DND-41 (cell line): Measurements from ENCODE around the gene DNM2.

ENCODE experiments used
- ATAC-seq: fragments of 200-7000 bp; cut with Tn5 transposase; 3 replicates; pipeline ENCODE4 v1.9.1; 2021; ENCODE audit warnings: low read depth; ENCODE audit not compliant: insufficient read depth
- DNase-seq: peaks from one replicate; pipeline ENCODE4 v3.0.0-alpha.2; 2020
- H2AFZ ChIP-seq: 2 replicates; pipeline ENCODE4 v1.6.0; 2012; ENCODE audit warnings: low read depth, low read length
- H3K27ac ChIP-seq: 2 replicates; pipeline ENCODE4 v1.5.1; 2012; ENCODE audit warnings: low read length, inconsistent platforms
- H3K27me3 ChIP-seq: fragments of 200-600 bp; sonication (generic); 2 replicates; pipeline ENCODE4 v1.6.0; 2012; ENCODE audit warnings: low read length, mild to moderate bottlenecking, inconsistent platforms; ENCODE audit not compliant: insufficient read depth, poor library complexity
- H3K36me3 ChIP-seq: 2 replicates; pipeline ENCODE4 v1.5.1; 2012; ENCODE audit warnings: low read length, inconsistent platforms; ENCODE audit not compliant: insufficient read depth
- H3K4me1 ChIP-seq: 2 replicates; pipeline ENCODE4 v1.5.1; 2012; ENCODE audit warnings: mild to moderate bottlenecking, low read length; ENCODE audit not compliant: insufficient read depth
- H3K4me2 ChIP-seq: 2 replicates; pipeline ENCODE4 v1.6.0; 2012; ENCODE audit warnings: mild to moderate bottlenecking, moderate library complexity, low read length, inconsistent platforms; ENCODE audit not compliant: insufficient read depth
- H3K4me3 ChIP-seq, 2 experiments: fragments of 200-600 bp in 1 of 2; shearing (Covaris generic) in 1 of 2; 2 replicates each; pipeline ENCODE4 v1.5.1; 2012 to 2016; ENCODE audit warnings: inconsistent platforms in 2 of 2, low read length in 2 of 2, mild to moderate bottlenecking in 2 of 2, low read depth in 1 of 2, moderate library complexity in 1 of 2
- H3K79me2 ChIP-seq: 2 replicates; pipeline ENCODE4 v1.6.0; 2012; ENCODE audit warnings: low read length, inconsistent platforms; ENCODE audit not compliant: insufficient read depth
- H3K9ac ChIP-seq: 2 replicates; pipeline ENCODE4 v1.6.0; 2012; ENCODE audit warnings: low read depth, mild to moderate bottlenecking, inconsistent platforms, low read length, moderate library complexity
- H3K9me3 ChIP-seq: 2 replicates; pipeline ENCODE4 v1.5.1; 2012; ENCODE audit warnings: low read length, moderate library complexity, mild to moderate bottlenecking, inconsistent platforms; ENCODE audit not compliant: insufficient read depth, severe bottlenecking
- H4K20me1 ChIP-seq: 2 replicates; pipeline ENCODE4 v1.6.0; 2012; ENCODE audit warnings: low read length; ENCODE audit not compliant: insufficient read depth
- CTCF ChIP-seq: IDR thresholded peaks from 2 replicates; pipeline ENCODE4 v1.5.1; 2012; ENCODE audit warnings: borderline replicate concordance, low read length, moderate library complexity, mild to moderate bottlenecking; ENCODE audit not compliant: poor library complexity, severe bottlenecking; ENCODE audit errors: extremely low read depth
- EZH2 ChIP-seq: IDR thresholded peaks from 3 replicates; pipeline ENCODE4 v1.6.1; 2012; ENCODE audit warnings: borderline replicate concordance, low read depth, mild to moderate bottlenecking, moderate library complexity, low read length, inconsistent platforms; ENCODE audit not compliant: severe bottlenecking

Gene DNM2

GRCh38 chr19:10708291-10708690 lies 9.6 kb upstream of the DNM2 start:
- Histone ChIP-seq H3K36me3 (peaks cover 17% of the 10 kb centered on the region), H3K4me3 (no peak overlapping the region), H3K4me1 (no peaks in the 10 kb centered on the region), H3K9me3 (no peaks in the 10 kb centered on the region), H3K79me2 (no peaks in the 10 kb centered on the region), H3K9ac (no peak overlapping the region), H3K27ac (no peak overlapping the region), H3K27me3 (no peaks in the 10 kb centered on the region), H3K4me2 (no peak overlapping the region), H4K20me1 (no peaks in the 10 kb centered on the region), H2AFZ (no peak overlapping the region)
- DNase-seq (no peak), ATAC-seq (no peak)
- TF ChIP-seq EZH2 = no peak

GRCh38 chr19:10712045-10712444 lies 5.8 kb upstream of the DNM2 start:
- Histone ChIP-seq H4K20me1 (no peaks in the 10 kb centered on the region), H3K4me1 (peaks cover 8% of the 10 kb centered on the region), H3K9me3 (no peaks in the 10 kb centered on the region), H3K4me2 (no peak overlapping the region), H3K79me2 (no peaks in the 10 kb centered on the region), H3K27me3 (no peaks in the 10 kb centered on the region), H3K9ac (no peak overlapping the region), H3K4me3 (no peak overlapping the region), H2AFZ (no peak overlapping the region), H3K36me3 (peaks cover 22% of the 10 kb centered on the region), H3K27ac (no peak overlapping the region)
- ATAC-seq (no peak), DNase-seq (no peak)
- TF ChIP-seq CTCF = no peak
- TF ChIP-seq EZH2 = no peak

GRCh38 chr19:10712754-10713153 lies 5.1 kb upstream of the DNM2 start:
- H4K20me1 ChIP-seq = no peaks in the 10 kb centered on the region
- H3K36me3 ChIP-seq = peaks cover 17% of the 10 kb centered on the region
- DNase-seq = no peak

GRCh38 chr19:10713317-10713716 lies 4.6 kb upstream of the DNM2 start:
- Histone ChIP-seq H3K4me2 (no peak overlapping the region), H3K36me3 (peaks cover 17% of the 10 kb centered on the region)

More at GRCh38 chr19:10712754-10713153, 5.1 kb upstream of the DNM2 start:
- Histone ChIP-seq H3K9me3 (no peaks in the 10 kb centered on the region), H3K9ac (no peak overlapping the region), H3K79me2 (no peaks in the 10 kb centered on the region), H3K4me1 (peaks cover 10% of the 10 kb centered on the region), H3K27ac (no peak overlapping the region), H3K4me3 (no peak overlapping the region), H3K4me2 (no peak overlapping the region), H2AFZ (no peak overlapping the region), H3K27me3 (no peaks in the 10 kb centered on the region)
- no peak for ATAC-seq
- no peak for TF ChIP-seq EZH2
- no peak for TF ChIP-seq CTCF

More at GRCh38 chr19:10713317-10713716, 4.6 kb upstream of the DNM2 start:
- Histone ChIP-seq H3K79me2 (peaks cover 5% of the 10 kb centered on the region), H3K27me3 (no peaks in the 10 kb centered on the region), H3K27ac (no peak overlapping the region), H3K9ac (no peak overlapping the region), H3K9me3 (no peaks in the 10 kb centered on the region), H3K4me1 (peaks cover 10% of the 10 kb centered on the region), H3K4me3 (no peak overlapping the region), H2AFZ (no peak overlapping the region), H4K20me1 (peaks cover 3% of the 10 kb centered on the region; the same call in 1 of the 2 replicates)
- ATAC-seq (no peak), DNase-seq (no peak)
- TF ChIP-seq EZH2 (no peak), CTCF (no peak)
